ENCODE measurements around the gene TXNRD2. TPM values are rescaled to one million over a fixed set of nuclear protein-coding genes. Genes with fewer than 3 reads are reported as not detected.
A peak's percentile ranks its signal among the peaks of the same experiment; 100 is the strongest.

TXNRD2 gene
- total RNA-seq, 1 experiment from 2014 or later, result 39.9 TPM

DNA sequence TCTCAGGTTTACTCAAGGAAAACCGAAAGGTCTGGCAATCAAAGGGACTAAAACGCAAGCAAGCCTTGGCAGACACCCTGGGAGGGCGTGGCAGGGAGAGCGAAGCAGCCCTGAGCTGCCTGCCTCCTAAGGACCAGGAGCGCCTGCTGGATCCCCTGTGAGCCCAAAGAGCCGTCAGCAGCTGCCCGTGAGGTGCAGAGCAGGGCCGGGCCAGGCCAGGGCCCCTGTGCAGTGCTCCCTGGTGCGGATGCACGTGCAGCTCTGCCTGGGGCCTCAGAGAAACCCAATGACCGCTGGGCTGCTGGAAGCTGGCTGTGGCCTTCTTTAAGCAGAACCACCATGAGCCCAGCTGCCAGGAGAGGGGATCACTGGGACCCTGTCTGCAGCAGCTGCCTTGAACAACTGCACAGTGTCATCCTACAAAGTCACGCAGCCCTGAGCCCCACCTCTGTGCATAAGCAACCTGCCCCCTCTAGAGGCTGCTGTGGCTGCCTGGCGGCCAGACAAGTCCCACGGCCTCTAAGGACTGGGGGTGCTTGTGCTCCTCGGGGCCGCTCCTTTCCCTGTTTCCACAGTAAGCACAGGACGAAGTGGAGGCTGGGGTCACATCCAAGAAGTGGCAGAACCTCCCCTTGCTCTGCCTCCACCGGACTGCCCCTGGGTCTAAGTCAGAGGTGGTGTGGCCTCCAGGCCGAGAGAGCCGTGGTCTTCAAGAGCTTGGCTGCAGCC lies 29.2 kb downstream of the TXNRD2 start:
- H3K36me3 Mint-ChIP-seq (ENCODE audit: insufficient read depth, unreplicated experiment), result peaks cover 34% of the 10 kb centered on the region
- POLR2A ChIA-PET, result no interaction called here
- H3K4me3 Mint-ChIP-seq (ENCODE audit: unreplicated experiment), result no peak overlapping the region
- H3K27me3 Mint-ChIP-seq (ENCODE audit: insufficient read depth, unreplicated experiment), result no peaks in the 10 kb centered on the region
- no TSS peak for BruUV-seq (replicated peaks)
- CTCF ChIA-PET, result interaction anchor here (0.6 to 5.0 kb wide), 7 partner anchors 10 to 367 kb away, joined by 3 to 76 read pairs (median 3); no protein-coding TSS in a partner anchor
- H3K27ac Mint-ChIP-seq (ENCODE audit: low read depth, unreplicated experiment), result no peak overlapping the region
- intact Hi-C loops (cut with micrococcal nuclease), result no loop called here
- H3K4me1 Mint-ChIP-seq (ENCODE audit: insufficient read depth, unreplicated experiment), result peaks cover 6% of the 10 kb centered on the region
- DNase-seq (ENCODE audit: unreplicated experiment), result no peak
- H3K9me3 Mint-ChIP-seq (ENCODE audit: unreplicated experiment), result no peaks in the 10 kb centered on the region
- no peak for TF ChIP-seq CTCF (IDR thresholded peaks at IDR 0.05; ENCODE audit: unreplicated experiment)

DNA sequence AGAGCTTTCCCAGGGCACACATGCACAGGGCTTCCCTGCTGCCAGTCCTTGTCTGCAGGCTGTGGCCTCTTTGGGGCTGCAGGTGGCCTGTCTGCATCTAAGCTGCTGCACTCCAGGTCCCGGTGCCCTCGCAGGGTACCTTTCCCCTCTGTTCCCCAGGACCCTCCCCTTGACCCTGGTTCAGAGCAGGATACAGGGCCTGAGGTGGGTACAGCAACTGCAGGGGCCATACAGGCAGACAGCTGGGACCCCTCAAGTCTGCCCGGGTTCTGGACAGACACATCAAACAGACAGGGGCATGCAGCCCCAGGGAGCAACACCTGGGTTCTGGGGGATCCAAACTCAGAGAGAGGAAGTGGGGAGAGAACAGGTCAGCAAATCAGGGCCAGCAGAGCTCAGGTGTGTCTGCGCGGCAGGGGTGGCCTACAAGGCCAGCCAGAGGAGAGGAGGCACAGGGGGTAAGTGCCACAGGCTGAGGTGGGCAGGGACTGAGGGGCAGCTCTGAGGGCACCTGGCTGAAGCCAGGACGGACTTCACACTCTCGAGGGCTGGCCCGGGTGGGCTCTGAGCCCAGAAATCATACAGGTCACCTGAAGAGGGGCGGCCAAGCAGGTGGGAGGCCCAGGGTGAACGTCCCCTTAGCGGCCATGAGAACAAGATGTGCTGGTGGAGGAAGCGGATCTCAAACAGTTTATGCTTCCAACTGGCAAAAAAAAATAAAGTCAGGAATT lies 29.9 kb downstream of the TXNRD2 start:
- H3K27me3 Mint-ChIP-seq (ENCODE audit: insufficient read depth, unreplicated experiment), result no peaks in the 10 kb centered on the region
- no peaks in the 10 kb centered on the region for H3K9me3 Mint-ChIP-seq (ENCODE audit: unreplicated experiment)
- DNase-seq (ENCODE audit: unreplicated experiment), result no peak
- H3K4me3 Mint-ChIP-seq (ENCODE audit: unreplicated experiment), result no peak overlapping the region
- no peak for TF ChIP-seq CTCF (IDR thresholded peaks at IDR 0.05; ENCODE audit: unreplicated experiment)
- CTCF ChIA-PET, result interaction anchor here (0.7 to 5.0 kb wide), 8 partner anchors 9 to 367 kb away, joined by 3 to 76 read pairs (median 3); partner anchors contain the start of genes COMT and TXNRD2
- intact Hi-C loops (cut with micrococcal nuclease), result no loop called here
- no TSS peak for BruUV-seq (replicated peaks)
- H3K27ac Mint-ChIP-seq (ENCODE audit: low read depth, unreplicated experiment), result no peak overlapping the region
- peaks cover 6% of the 10 kb centered on the region for H3K4me1 Mint-ChIP-seq (ENCODE audit: insufficient read depth, unreplicated experiment)
- POLR2A ChIA-PET, result no interaction called here
- peaks cover 35% of the 10 kb centered on the region for H3K36me3 Mint-ChIP-seq (ENCODE audit: insufficient read depth, unreplicated experiment)

- peaks cover 6% of the 10 kb centered on the region for H3K4me1 Mint-ChIP-seq (ENCODE audit: insufficient read depth, unreplicated experiment)
- DNase-seq (ENCODE audit: unreplicated experiment), result no peak
- H3K4me3 Mint-ChIP-seq (ENCODE audit: unreplicated experiment), result no peak overlapping the region
- BruUV-seq (replicated peaks), result no TSS peak
- H3K27me3 Mint-ChIP-seq (ENCODE audit: insufficient read depth, unreplicated experiment), result no peaks in the 10 kb centered on the region
- peak overlapping the region; percentile 5 for H3K27ac Mint-ChIP-seq (ENCODE audit: low read depth, unreplicated experiment)
- TF ChIP-seq CTCF (IDR thresholded peaks at IDR 0.05; ENCODE audit: unreplicated experiment), result no peak
- no peaks in the 10 kb centered on the region for H3K9me3 Mint-ChIP-seq (ENCODE audit: unreplicated experiment)
- intact Hi-C loops (cut with micrococcal nuclease), result loop anchor here (1.0 kb wide), 3 partner anchors 56 to 180 kb away; partner anchors contain the start of genes GNB1L and RTL10
- peaks cover 27% of the 10 kb centered on the region for H3K36me3 Mint-ChIP-seq (ENCODE audit: insufficient read depth, unreplicated experiment)
- ChIA-PET POLR2A (interaction anchor here (0.6 to 1.3 kb wide), 4 partner anchors 17 to 179 kb away, joined by 3 to 4 read pairs (median 4); no protein-coding TSS in a partner anchor), CTCF (interaction anchor here (0.6 to 5.0 kb wide), 32 partner anchors 9 to 438 kb away, joined by 3 to 76 read pairs (median 4); no protein-coding TSS in a partner anchor)
These were observed 31.4 kb downstream of the TXNRD2 start for GRCh38 chr22:19910180-19910744.
